PC-3 (cell line): ENCODE measurements around the gene SOX10. TPM values are rescaled to one million over a fixed set of nuclear protein-coding genes. Genes with fewer than 3 reads are reported as not detected.

Experiments used
- ATAC-seq: fragments of 200-7000 bp; cut with Tn5 transposase; 2 replicates; pipeline ENCODE4 v1.9.1; 2020; ENCODE audit warnings: mild to moderate bottlenecking, moderate library complexity
- Bru-seq: library from RNA; stranded (reverse); fragments of 400-500 nt; gene quantifications from one replicate; lab custom pipeline; 2021; lab: Mats Ljungman, UMichigan
- BruChase-seq, 2 experiments: library from RNA; stranded (reverse); fragments of 400-500 nt; gene quantifications; one replicate each; lab custom pipeline; 2021; lab: Mats Ljungman, UMichigan
- BruUV-seq: library from RNA; stranded (reverse); fragments of 400-500 nt; replicated peaks from 2 replicates; lab custom pipeline; 2021; lab: Mats Ljungman, UMichigan
- CTCF ChIA-PET: fragments of 300-600 bp; sonication (Branson Sonifier 250); formaldehyde crosslinking; loops from one replicate; lab custom pipeline; 2022; ENCODE audit warnings: antibody characterized with exemption; lab: Charles Lee
- POLR2A ChIA-PET: fragments of 300-600 bp; sonication (Branson Sonifier 250); formaldehyde crosslinking; loops from one replicate; lab custom pipeline; 2022; ENCODE audit warnings: antibody characterized with exemption; ENCODE audit not compliant: unreplicated experiment; lab: Charles Lee
- DNase-seq: peaks from one replicate; pipeline ENCODE4 v3.0.0-alpha.2; 2015
- H2AFZ ChIP-seq: fragments of 300-600 bp; sonication (generic); 2 replicates; pipeline ENCODE4 v1.6.0; 2016; ENCODE audit warnings: antibody characterized with exemption, low read length
- H3F3A ChIP-seq: fragments of 300-600 bp; sonication (generic); one replicate; pipeline ENCODE4 v1.6.0; 2017; ENCODE audit warnings: antibody characterized with exemption, low read length, control low read depth, mild to moderate bottlenecking; ENCODE audit not compliant: unreplicated experiment
- H3K27ac ChIP-seq: fragments of 300-600 bp; sonication (generic); 2 replicates; pipeline ENCODE4 v1.5.1; 2016; ENCODE audit warnings: mild to moderate bottlenecking, low read length
- H3K27me3 ChIP-seq: fragments of 300-600 bp; sonication (generic); 2 replicates; pipeline ENCODE4 v1.6.1; 2016; ENCODE audit warnings: low read length, mixed read lengths
- H3K36me3 ChIP-seq: fragments of 300-600 bp; sonication (generic); 2 replicates; pipeline ENCODE4 v1.6.1; 2016; ENCODE audit warnings: low read depth, mixed run types, low read length, mixed read lengths
- H3K4me1 ChIP-seq: fragments of 300-600 bp; sonication (generic); 2 replicates; pipeline ENCODE4 v1.5.1; 2016; ENCODE audit warnings: low read length; ENCODE audit not compliant: insufficient read depth
- H3K4me2 ChIP-seq: fragments of 300-600 bp; sonication (generic); 2 replicates; pipeline ENCODE4 v1.6.0; 2016; ENCODE audit warnings: low read length
- H3K4me3 ChIP-seq: fragments of 300-600 bp; sonication (generic); 2 replicates; pipeline ENCODE4 v1.5.1; 2016; ENCODE audit warnings: mild to moderate bottlenecking, low read length, mixed read lengths
- H3K79me2 ChIP-seq: fragments of 300-600 bp; sonication (generic); 2 replicates; pipeline ENCODE4 v1.6.1; 2017; ENCODE audit warnings: low read length, mixed read lengths
- H3K9ac ChIP-seq: fragments of 300-600 bp; sonication (generic); 2 replicates; pipeline ENCODE4 v1.6.0; 2016; ENCODE audit warnings: mild to moderate bottlenecking, low read length
- H3K9me2 ChIP-seq: fragments of 300-600 bp; sonication (generic); replicated peaks from 2 replicates; pipeline ENCODE4 v1.6.1; 2016; ENCODE audit warnings: mixed run types, low read length, mixed read lengths
- H3K9me3 ChIP-seq: fragments of 300-600 bp; sonication (generic); 2 replicates; pipeline ENCODE4 v1.6.1; 2016; ENCODE audit warnings: low read length, mixed read lengths
- H4K20me1 ChIP-seq: fragments of 300-600 bp; sonication (generic); 2 replicates; pipeline ENCODE4 v1.6.1; 2016; ENCODE audit warnings: low read length, mixed read lengths
- EZH2 ChIP-seq: fragments of 300-600 bp; sonication (generic); IDR thresholded peaks from one replicate; pipeline ENCODE4 v1.6.1; 2017; ENCODE audit warnings: antibody characterized with exemption, mild to moderate bottlenecking, low read length; ENCODE audit not compliant: unreplicated experiment
- EZH2phosphoT487 ChIP-seq: fragments of 300-600 bp; sonication (generic); IDR thresholded peaks from 2 replicates; pipeline ENCODE4 v1.6.1; 2018; ENCODE audit warnings: mild to moderate bottlenecking, antibody characterized with exemption, low read length, borderline replicate concordance
- intact Hi-C: fragments of 100-400 bp; cut with micrococcal nuclease; formaldehyde crosslinking; loops from 2 replicates; pipeline ENCODE4 v1.9.0; 2023
- long read RNA-seq: library from polyadenylated mRNA; unstranded; transcript quantifications from one replicate; pipeline ENCODE4 v2.0.0, GENCODE V29; 2021; ENCODE audit not compliant: unreplicated experiment
- total RNA-seq: library from RNA; depleted of rRNA; stranded (reverse); fragments of >200 nt; gene quantifications from 2 replicates; pipeline ENCODE4 v1.2.3, GENCODE V29; 2014; rRNA removed
- TF ChIP-seq, protein P1 (sequence below): fragments of 300-600 bp; sonication (generic); conservative IDR thresholded peaks from 2 replicates; pipeline ENCODE4 v1.5.1; 2017; ENCODE audit warnings: antibody characterized with exemption, low read depth, mild to moderate bottlenecking, low read length

SOX10 gene
- total RNA-seq (1.1 TPM in 1 of 2 replicates, not detected in the other), Bru-seq, nascent RNA (not detected), BruChase-seq, experiment 1, labeled RNA remaining after a 6-hour chase (not detected), BruChase-seq, experiment 2, labeled RNA remaining after a 2-hour chase (not detected)
- long read RNA-seq, partial matches to known transcripts = 0 of 1 reads
- long read RNA-seq, other reads (novel, unspliced or antisense) = 1 of 1 reads

DNA sequence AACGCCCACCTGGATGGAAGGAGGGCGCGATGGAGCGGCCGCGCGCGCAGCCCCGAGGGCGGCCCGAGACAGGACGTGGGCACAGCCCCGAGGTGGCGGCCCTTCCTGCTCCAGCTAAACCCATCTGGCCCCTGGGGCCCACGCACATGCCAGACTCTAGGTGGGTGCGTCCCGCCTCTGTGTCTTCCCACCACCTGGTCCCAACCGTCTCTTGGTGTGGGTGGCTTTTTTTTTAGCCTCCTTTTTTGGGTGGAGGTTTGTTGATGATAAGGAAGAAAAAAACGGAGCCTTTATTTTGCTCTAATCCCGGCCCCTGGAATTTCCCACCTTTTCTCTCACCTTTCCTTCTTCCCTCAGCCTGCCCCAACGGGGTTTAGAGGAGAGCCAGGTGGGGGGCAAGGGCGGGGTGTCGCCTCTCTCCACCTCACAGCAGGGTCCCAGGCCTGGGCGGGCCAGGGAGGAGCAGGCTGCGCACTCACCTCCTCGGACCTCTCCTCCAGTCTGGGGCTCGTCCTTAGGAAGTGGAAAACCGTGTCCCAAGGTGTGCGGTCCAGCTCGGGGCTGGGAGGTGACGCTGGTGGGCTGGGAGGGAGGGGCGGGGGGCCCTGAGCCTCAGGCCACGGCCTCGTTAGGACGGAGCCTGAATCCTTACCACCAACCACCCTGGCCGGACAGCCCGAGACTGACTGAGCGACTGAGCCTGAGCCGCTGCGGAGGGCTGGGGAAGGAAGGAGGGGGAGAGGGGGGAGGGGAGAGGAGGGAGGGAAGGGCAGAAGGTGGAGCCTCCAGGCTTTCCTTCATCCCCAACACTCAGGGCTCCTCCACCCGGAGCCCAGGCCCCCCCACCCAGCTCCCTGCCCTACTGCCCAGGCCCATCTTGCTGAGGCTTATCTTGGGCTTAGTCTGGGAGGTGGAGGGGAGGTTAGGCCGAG lies at the start of gene SOX10:
Gene SOX10 (minus strand): TSS at position 696 of the 932 bp plus-strand sequence. CDS start 771 bp downstream, outside the sequence.
- CTCF ChIA-PET = no interaction called here
- H3K27me3 ChIP-seq = no peaks in the 10 kb centered on the region
- no peaks in the 10 kb centered on the region for H3F3A ChIP-seq
- no peak within 1 kb of the TSS for H3K4me3 ChIP-seq
- TF ChIP-seq, protein P1, sequence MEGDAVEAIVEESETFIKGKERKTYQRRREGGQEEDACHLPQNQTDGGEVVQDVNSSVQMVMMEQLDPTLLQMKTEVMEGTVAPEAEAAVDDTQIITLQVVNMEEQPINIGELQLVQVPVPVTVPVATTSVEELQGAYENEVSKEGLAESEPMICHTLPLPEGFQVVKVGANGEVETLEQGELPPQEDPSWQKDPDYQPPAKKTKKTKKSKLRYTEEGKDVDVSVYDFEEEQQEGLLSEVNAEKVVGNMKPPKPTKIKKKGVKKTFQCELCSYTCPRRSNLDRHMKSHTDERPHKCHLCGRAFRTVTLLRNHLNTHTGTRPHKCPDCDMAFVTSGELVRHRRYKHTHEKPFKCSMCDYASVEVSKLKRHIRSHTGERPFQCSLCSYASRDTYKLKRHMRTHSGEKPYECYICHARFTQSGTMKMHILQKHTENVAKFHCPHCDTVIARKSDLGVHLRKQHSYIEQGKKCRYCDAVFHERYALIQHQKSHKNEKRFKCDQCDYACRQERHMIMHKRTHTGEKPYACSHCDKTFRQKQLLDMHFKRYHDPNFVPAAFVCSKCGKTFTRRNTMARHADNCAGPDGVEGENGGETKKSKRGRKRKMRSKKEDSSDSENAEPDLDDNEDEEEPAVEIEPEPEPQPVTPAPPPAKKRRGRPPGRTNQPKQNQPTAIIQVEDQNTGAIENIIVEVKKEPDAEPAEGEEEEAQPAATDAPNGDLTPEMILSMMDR = no peak
- TF ChIP-seq EZH2 (no peak), EZH2phosphoT487 (no peak)
- H3K9me2 ChIP-seq = no peaks in the 10 kb centered on the region
- no peaks in the 10 kb centered on the region for H3K4me1 ChIP-seq
- no TSS peak for BruUV-seq
- H3K9me3 ChIP-seq = no peaks in the 10 kb centered on the region
- H3K27ac ChIP-seq = no peak within 1 kb of the TSS
- POLR2A ChIA-PET = no interaction called here
- H3K4me2 ChIP-seq = no peak within 1 kb of the TSS
- H4K20me1 ChIP-seq = no peaks in the 10 kb centered on the region
- no peaks in the 10 kb centered on the region for H3K36me3 ChIP-seq
- ATAC-seq (no peak), DNase-seq (no peak)
- H3K79me2 ChIP-seq = no peaks in the 10 kb centered on the region
- H2AFZ ChIP-seq = no peak within 1 kb of the TSS
- intact Hi-C loops = no loop called here
- no peak within 1 kb of the TSS for H3K9ac ChIP-seq

DNA sequence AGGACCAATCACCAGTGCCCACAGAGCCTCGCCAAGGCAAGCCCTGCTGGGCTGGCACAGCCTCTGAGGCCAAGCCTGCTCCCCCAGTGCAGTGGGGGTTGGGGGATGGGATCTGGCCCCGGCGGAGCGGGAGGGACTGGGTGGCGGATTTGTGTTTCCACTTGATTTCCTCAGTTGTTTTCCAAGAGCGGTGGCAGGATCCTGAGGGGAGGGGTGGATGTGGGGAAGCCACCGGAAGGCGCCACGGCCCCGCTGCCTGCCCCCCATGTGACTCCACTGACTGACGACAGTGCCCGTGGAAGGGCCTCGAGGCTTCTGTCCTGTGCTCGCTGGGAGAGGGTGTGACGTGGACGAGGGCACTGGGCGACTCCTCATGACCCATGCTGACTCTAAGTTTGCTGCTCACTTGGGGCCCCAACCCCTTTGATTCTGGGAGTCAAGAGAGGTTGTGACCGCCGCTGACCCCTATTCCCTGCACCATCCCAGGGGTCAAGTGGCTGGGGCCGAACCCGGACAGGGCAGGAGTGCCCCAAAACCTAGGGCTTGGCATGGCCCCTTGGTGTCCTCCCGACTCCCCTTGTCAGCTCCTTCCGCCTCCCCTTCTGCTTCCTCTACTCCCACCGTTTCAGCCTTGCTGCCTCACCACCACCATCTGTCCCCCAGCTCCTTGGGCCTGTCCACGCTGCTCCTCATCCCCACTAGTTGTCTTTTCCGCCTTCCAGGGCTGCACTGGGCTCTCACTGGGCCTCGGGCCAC lies 49.3 kb upstream of the SOX10 start:
- no peak for DNase-seq
- no peaks in the 10 kb centered on the region for H3K79me2 ChIP-seq
- intact Hi-C loops = no loop called here
- no peaks in the 10 kb centered on the region for H3K9me2 ChIP-seq
- H3K4me1 ChIP-seq = peaks cover 14% of the 10 kb centered on the region
- no peak overlapping the region for H3K9ac ChIP-seq
- H3K27me3 ChIP-seq = no peaks in the 10 kb centered on the region
- H3K27ac ChIP-seq = peak overlapping the region; percentile 74
- peak overlapping the region; percentile 35 for H3K4me2 ChIP-seq
- H3K4me3 ChIP-seq = no peak overlapping the region
- H3K36me3 ChIP-seq = no peaks in the 10 kb centered on the region
- H3F3A ChIP-seq = no peaks in the 10 kb centered on the region
- no peak for ATAC-seq
- CTCF ChIA-PET = no interaction called here
- peak overlapping the region; percentile 62 for H2AFZ ChIP-seq
- H4K20me1 ChIP-seq = no peaks in the 10 kb centered on the region
- no TSS peak for BruUV-seq
- no peaks in the 10 kb centered on the region for H3K9me3 ChIP-seq
- TF ChIP-seq EZH2 = no peak
- TF ChIP-seq, protein P1 = no peak
- no peak for TF ChIP-seq EZH2phosphoT487
- POLR2A ChIA-PET = interaction anchor here (0.6 kb wide), 1 partner anchor 90 kb away, joined by 4 read pairs; no protein-coding TSS in a partner anchor
